K562 (cell line): ENCODE data around the gene ANKS1A. TPM values are rescaled to one million over a fixed set of nuclear protein-coding genes. Genes with fewer than 3 reads are reported as not detected.

Source experiments
- ATAC-seq: fragments of 200-7000 bp; cut with Tn5 transposase; 3 replicates; pipeline ENCODE4 v1.9.1; 2020; ENCODE audit warnings: moderate library complexity
- BruUV-seq: library from RNA; stranded (reverse); fragments of 400-500 nt; replicated peaks from 2 replicates; lab custom pipeline; 2021; lab: Mats Ljungman, UMichigan
- CTCF ChIA-PET: fragments of 300-600 bp; formaldehyde crosslinking; extraction: SDS; loops from one replicate; lab custom pipeline; 2021; ENCODE audit warnings: low intra/inter-chr PET ratio; lab: Yijun Ruan, JAX
- POLR2A ChIA-PET: fragments of 300-600, 350-650 bp; sonication (Branson Sonifier 250); formaldehyde crosslinking; extraction: SDS; loops from one replicate; lab custom pipeline; 2021; ENCODE audit warnings: antibody characterized with exemption, inconsistent platforms; lab: Yijun Ruan, JAX
- DNase-seq, 4 experiments: peaks; one replicate each; pipeline versions ENCODE4 v3.0.0 to v3.0.0-alpha.2; 2011 to 2018; ENCODE audit warnings: low spot score in 3 of 4, mixed read lengths in 3 of 4; ENCODE audit errors: extremely low read depth in 1 of 4
- FAIRE-seq: peaks from 2 replicates; lab custom pipeline; 2011; peaks lifted over from hg19 to GRCh38; lab: Jason Lieb, UNC
- H2AFZ ChIP-seq: 2 replicates; pipeline ENCODE4 v1.6.0; 2011; ENCODE audit warnings: low read depth, low read length, control low read depth, inconsistent platforms
- H3K27ac ChIP-seq: fragments of 200-600 bp; 3 replicates; pipeline ENCODE4 v1.8.0; 2011; ENCODE audit warnings: low read depth, mild to moderate bottlenecking, control low read depth, inconsistent platforms, low read length, moderate library complexity, mixed read lengths; ENCODE audit errors: extremely low read depth
- H3K27me3 ChIP-seq, 2 experiments: fragments of 300-600 bp in 1 of 2; 2 replicates in 1 of 2; 3 replicates in 1 of 2; pipeline versions ENCODE4 v1.6.0 to v1.8.0; 2011; ENCODE audit warnings: inconsistent platforms in 2 of 2, low read length in 2 of 2, mild to moderate bottlenecking in 1 of 2, mixed read lengths in 1 of 2, moderate library complexity in 1 of 2; ENCODE audit not compliant: control insufficient read depth in 2 of 2, insufficient read depth in 2 of 2
- H3K36me3 ChIP-seq: fragments of 300-600 bp; 3 replicates; pipeline ENCODE4 v1.8.0; 2011; ENCODE audit warnings: mild to moderate bottlenecking, low read length, inconsistent platforms; ENCODE audit not compliant: control insufficient read depth, insufficient read depth
- H3K4me1 ChIP-seq, 2 experiments: fragments of 200-600 bp in 1 of 2; replicated peaks in 1 of 2; 2 replicates in 1 of 2; 3 replicates in 1 of 2; pipeline versions ENCODE4 v1.5.1 to v1.8.0; 2011; ENCODE audit warnings: inconsistent platforms in 2 of 2, low read length in 2 of 2, mild to moderate bottlenecking in 1 of 2, mixed read lengths in 1 of 2, moderate library complexity in 1 of 2; ENCODE audit not compliant: control insufficient read depth in 2 of 2, insufficient read depth in 2 of 2
- H3K4me2 ChIP-seq: 2 replicates; pipeline ENCODE4 v1.6.1; 2011; ENCODE audit warnings: low read length, control low read depth, inconsistent platforms, mixed read lengths; ENCODE audit not compliant: insufficient read depth
- H3K4me3 ChIP-seq: fragments of 200-600 bp; sonication (generic), shearing (Covaris generic); 2 replicates; pipeline ENCODE4 v1.5.1; 2016; ENCODE audit warnings: control low read depth, inconsistent platforms
- H3K79me2 ChIP-seq: fragments of 200-600 bp; 3 replicates; pipeline ENCODE4 v1.8.0; 2011; ENCODE audit warnings: low read length, inconsistent platforms; ENCODE audit not compliant: control insufficient read depth, insufficient read depth
- H3K9ac ChIP-seq, 2 experiments: 2 replicates each; pipeline versions ENCODE4 v1.6.0 to v1.6.1; 2011; ENCODE audit warnings: low read depth in 2 of 2, low read length in 2 of 2, control low read depth in 1 of 2, inconsistent platforms in 1 of 2, mild to moderate bottlenecking in 1 of 2, mixed read lengths in 1 of 2; ENCODE audit not compliant: insufficient read depth in 1 of 2
- H3K9me1 ChIP-seq: one replicate; pipeline ENCODE4 v1.6.0; 2011; ENCODE audit warnings: inconsistent platforms, mild to moderate bottlenecking, low read length, moderate library complexity; ENCODE audit not compliant: control insufficient read depth, insufficient read depth
- H3K9me3 ChIP-seq: replicated peaks from 2 replicates; pipeline ENCODE4 v1.5.1; 2011; ENCODE audit warnings: low read depth, low read length, inconsistent platforms; ENCODE audit not compliant: control insufficient read depth, insufficient read depth
- H4K20me1 ChIP-seq: replicated peaks from 2 replicates; pipeline ENCODE4 v1.6.1; 2011; ENCODE audit warnings: low read length, inconsistent platforms, mixed read lengths; ENCODE audit not compliant: control insufficient read depth, insufficient read depth
- ELF4 ChIP-seq: fragments of 450-650 bp; formaldehyde crosslinking; IDR thresholded peaks from 2 replicates; pipeline ENCODE4 v1.4.0; 2022; ENCODE audit warnings: missing genetic modification characterization
- XRCC5 ChIP-seq: fragments of 200-400 bp; formaldehyde crosslinking; IDR thresholded peaks from 2 replicates; pipeline ENCODE4 v1.6.1; 2017; ENCODE audit warnings: low read depth, mild to moderate bottlenecking, low read length
- ZFX ChIP-seq: sonication (generic); formaldehyde crosslinking; IDR thresholded peaks from 2 replicates; pipeline ENCODE4 v1.8.0; 2022; ENCODE audit warnings: mild to moderate bottlenecking, missing genetic modification reagents, moderate library complexity
- ZNF445 ChIP-seq: fragments of 250-450 bp; sonication (Bioruptor Pico); IDR thresholded peaks from 2 replicates; pipeline ENCODE4 v1.4.0; 2020; ENCODE audit warnings: low read depth, mild to moderate bottlenecking, moderate library complexity
- WGBS: fragments of 100-300 bp; shearing (Covaris generic); methylation state at CpG from one replicate; pipeline ENCODE4 v1.1.6; 2016; ENCODE audit warnings: low coverage, mixed read lengths; ENCODE audit not compliant: insufficient coverage; ENCODE audit errors: missing lambda C conversion rate; 5-methylcytosine and 5-hydroxymethylcytosine counted together
- in situ Hi-C: fragments of 300-500 bp; cut with MboI; formaldehyde crosslinking; loops from 4 replicates; pipeline ENCODE4 v1.15.0; 2018; ENCODE audit warnings: inconsistent platforms, mixed read lengths
- intact Hi-C: fragments of 100-400 bp; cut with micrococcal nuclease; formaldehyde crosslinking; loops from 2 replicates; pipeline ENCODE4 v1.14.2; 2022
- polyA plus RNA-seq, 8 experiments: library from polyadenylated mRNA; depleted of rRNA in 4 of 8; stranded (reverse) in 5 of 8; unstranded in 3 of 8; fragments of >200 nt; fragmentation: Nextera tagmentation in 2 of 8; fragmentation: Illumina TruSeq in 1 of 8; extraction: Ambion mirVana in 2 of 8; extraction: Trizol in 1 of 8; gene quantifications; 2 replicates each; pipeline versions ENCODE4 v1.2.1 to v1.2.3, GENCODE V29; 2011 to 2014; ENCODE audit warnings: inconsistent platforms in 1 of 8, missing spikeins in 1 of 8
- total RNA-seq, 7 experiments: library from RNA; depleted of rRNA in 6 of 7; stranded (reverse); fragments of >200 nt in 6 of 7; fragmentation: Illumina TruSeq in 2 of 7; extraction: Trizol in 2 of 7; gene quantifications; 2 replicates each; pipeline versions ENCODE4 v1.2.1 to v1.2.3, GENCODE V29; 2011 to 2021; ENCODE audit warnings: low replicate concordance in 1 of 7
- TF ChIP-seq, protein P1 (sequence below): fragments of 450-650 bp; IDR thresholded peaks from 2 replicates; pipeline ENCODE4 v1.7.0; 2016; ENCODE audit warnings: borderline replicate concordance

ANKS1A gene
- total and polyA plus RNA-seq, 9 of the 15 experiments (the other 6 are each of a cell fraction or from before 2014, with no cell fraction given), result 1.1 to 13.8 (median 5.3) TPM

DNA sequence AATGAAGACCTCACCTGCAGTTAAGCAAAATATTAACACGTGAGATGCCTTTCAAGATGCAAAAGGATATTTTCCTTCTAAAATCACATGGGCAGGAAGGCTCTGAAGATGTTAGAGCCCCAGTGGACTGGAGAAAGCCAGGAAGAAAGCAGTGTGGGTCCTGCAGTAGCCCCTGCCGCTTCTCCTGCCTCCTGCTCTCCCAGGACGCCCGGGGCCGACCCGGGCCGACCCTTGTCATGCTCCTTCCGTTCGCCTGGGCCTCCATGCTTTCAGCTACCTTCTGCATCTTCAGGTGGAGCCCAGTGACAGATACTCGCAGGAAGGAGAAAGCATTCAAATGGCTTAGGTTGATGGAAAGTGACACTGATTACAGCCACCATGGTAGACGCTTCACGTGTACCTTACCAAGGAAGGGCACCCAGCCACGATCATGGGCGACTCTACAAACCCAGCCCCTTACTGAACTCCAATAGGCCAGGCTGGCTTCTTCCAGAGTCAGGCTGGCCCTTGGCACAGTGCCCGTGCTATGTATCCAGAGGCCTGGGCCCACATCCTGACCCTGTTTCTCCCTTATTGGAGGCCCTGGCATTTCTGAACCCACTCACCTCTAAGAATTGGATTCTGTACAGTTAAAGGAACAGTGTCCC lies 183.1 kb downstream of the ANKS1A start:
- ATAC-seq, result no peak
- BruUV-seq, result no TSS peak

More for the DNA sequence above, 183.1 kb downstream of the ANKS1A start:
- no peaks in the 10 kb centered on the region for H3K36me3 ChIP-seq
- no peak overlapping the region for H3K4me3 ChIP-seq
- ChIA-PET CTCF (no interaction called here), POLR2A (no interaction called here)
- no peak for TF ChIP-seq ZNF445 (CRISPR knock-in tag)
- TF ChIP-seq ELF4, result no peak
- no peak for TF ChIP-seq ZFX
- TF ChIP-seq, protein P1, sequence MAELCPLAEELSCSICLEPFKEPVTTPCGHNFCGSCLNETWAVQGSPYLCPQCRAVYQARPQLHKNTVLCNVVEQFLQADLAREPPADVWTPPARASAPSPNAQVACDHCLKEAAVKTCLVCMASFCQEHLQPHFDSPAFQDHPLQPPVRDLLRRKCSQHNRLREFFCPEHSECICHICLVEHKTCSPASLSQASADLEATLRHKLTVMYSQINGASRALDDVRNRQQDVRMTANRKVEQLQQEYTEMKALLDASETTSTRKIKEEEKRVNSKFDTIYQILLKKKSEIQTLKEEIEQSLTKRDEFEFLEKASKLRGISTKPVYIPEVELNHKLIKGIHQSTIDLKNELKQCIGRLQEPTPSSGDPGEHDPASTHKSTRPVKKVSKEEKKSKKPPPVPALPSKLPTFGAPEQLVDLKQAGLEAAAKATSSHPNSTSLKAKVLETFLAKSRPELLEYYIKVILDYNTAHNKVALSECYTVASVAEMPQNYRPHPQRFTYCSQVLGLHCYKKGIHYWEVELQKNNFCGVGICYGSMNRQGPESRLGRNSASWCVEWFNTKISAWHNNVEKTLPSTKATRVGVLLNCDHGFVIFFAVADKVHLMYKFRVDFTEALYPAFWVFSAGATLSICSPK, result no peak
- no peak for TF ChIP-seq XRCC5
- intact Hi-C loops, result no loop called here
- H3K9ac ChIP-seq, result no peak overlapping the region; a peak in 1 of 4 replicates
- in situ Hi-C loops, result no loop called here
- H3K9me3 ChIP-seq, result no peaks in the 10 kb centered on the region
- no peak overlapping the region for H3K27ac ChIP-seq
- no peak for FAIRE-seq
- H4K20me1 ChIP-seq, result no peaks in the 10 kb centered on the region; the same call in 1 of the 2 replicates
- no peak overlapping the region for H3K4me2 ChIP-seq
- no peaks in the 10 kb centered on the region for H3K79me2 ChIP-seq
- no peaks in the 10 kb centered on the region for H3K9me1 ChIP-seq
- H2AFZ ChIP-seq, result no peak overlapping the region
- H3K27me3 ChIP-seq, result no peaks in the 10 kb centered on the region
- WGBS, result 54% methylated on average over 14 of the region's 15 CpGs
- no peaks in the 10 kb centered on the region for H3K4me1 ChIP-seq
- no peak for DNase-seq
